Stimulated activated CD8-positive, alpha-beta memory T cell treated with anti-CD3 and anti-CD28 coated beads, Interleukin-4, amount 100 ng/mL, for 24 hours (primary cell): ENCODE results near the gene KIAA1671.

Experiments
- DNase-seq: peaks from one replicate; pipeline ENCODE4 v3.0.0-alpha.2; 2020; ENCODE audit warnings: low read depth

KIAA1671 gene

GRCh38 chr22:25146307-25146706 lies 193.8 kb downstream of the KIAA1671 start:
- no peak for DNase-seq

GRCh38 chr22:25146906-25147641 lies 194.6 kb downstream of the KIAA1671 start:
- no peak for DNase-seq

GRCh38 chr22:25147642-25147928 lies 195.1 kb downstream of the KIAA1671 start:
- DNase-seq = no peak

- no peak for DNase-seq
Observed at GRCh38 chr22:25148149-25148691, 195.7 kb downstream of the KIAA1671 start.

- no peak for DNase-seq
Observed at GRCh38 chr22:25149014-25149413, 196.5 kb downstream of the KIAA1671 start.

- DNase-seq = no peak
Observed at GRCh38 chr22:25153961-25154666, 201.6 kb downstream of the KIAA1671 start.

GRCh38 chr22:25154667-25154999 lies 202.1 kb downstream of the KIAA1671 start:
- DNase-seq = no peak

- DNase-seq = no peak
Observed at GRCh38 chr22:25156736-25157135, 204.2 kb downstream of the KIAA1671 start.

GRCh38 chr22:25159028-25159427 lies 206.5 kb downstream of the KIAA1671 start:
- no peak for DNase-seq

GRCh38 chr22:25160120-25160996 lies 207.8 kb downstream of the KIAA1671 start:
- DNase-seq = no peak

GRCh38 chr22:25161017-25161915 lies 208.8 kb downstream of the KIAA1671 start:
- no peak for DNase-seq

- no peak for DNase-seq
Observed at GRCh38 chr22:25161916-25162530, 209.5 kb downstream of the KIAA1671 start.

GRCh38 chr22:25162561-25162960 lies 210.0 kb downstream of the KIAA1671 start:
- no peak for DNase-seq

- no peak for DNase-seq
Observed at GRCh38 chr22:25165785-25166184, 213.3 kb downstream of the KIAA1671 start.

- DNase-seq = no peak
Observed at GRCh38 chr22:25166266-25167040, 213.9 kb downstream of the KIAA1671 start.

- no peak for DNase-seq
Observed at GRCh38 chr22:25167082-25167481, 214.6 kb downstream of the KIAA1671 start.

GRCh38 chr22:25167834-25168601 lies 215.5 kb downstream of the KIAA1671 start:
- no peak for DNase-seq

GRCh38 chr22:25169278-25170031 lies 216.9 kb downstream of the KIAA1671 start:
- DNase-seq = no peak
